ENCODE data around the gene GPR152.
A peak's percentile ranks its signal among the peaks of the same experiment; 100 is the strongest.
"Not testable (repeated sequence)": the region's sequence is repeated elsewhere in the genome, so short reads cannot be mapped to it uniquely, and the experiment has no call there.

The GPR152 gene

DNA sequence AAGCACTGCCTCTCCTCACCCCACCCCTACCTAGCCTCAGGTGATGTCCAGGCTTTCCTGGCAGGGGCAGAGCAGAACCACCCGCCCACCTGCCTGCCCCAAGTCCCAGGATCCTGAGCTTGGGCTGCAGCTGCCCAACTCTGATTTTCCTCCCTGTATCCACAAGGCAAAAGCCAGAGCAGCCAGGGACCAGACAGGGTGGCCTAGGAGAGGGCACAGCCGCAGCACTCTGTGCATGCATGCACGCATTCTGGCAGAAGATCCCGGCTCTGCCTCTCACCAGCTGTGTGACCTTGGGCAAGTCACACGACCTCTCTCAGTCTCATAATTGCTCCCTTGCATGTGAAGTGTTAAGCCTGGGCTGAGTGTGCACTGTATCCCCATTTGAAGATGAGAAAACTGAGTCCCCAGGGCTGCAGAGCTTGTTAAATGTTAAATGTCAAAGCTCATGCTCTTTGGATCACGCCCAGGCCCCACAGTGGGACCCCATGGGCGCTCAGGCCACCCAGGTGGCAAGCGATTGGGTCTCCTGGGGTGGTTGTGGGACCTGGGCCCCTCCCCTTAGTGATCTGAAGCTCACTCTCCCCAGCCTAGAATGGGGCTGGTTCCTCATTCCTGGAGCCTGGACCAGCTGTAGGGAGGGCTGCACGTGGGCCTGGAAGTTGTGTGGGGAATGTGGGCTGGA is 39.9 kb downstream of the GPR152 start:
- DNase-seq (ENCODE audit: extremely low read depth in 1 of 2, low read depth in 1 of 2), result no peak

GRCh38 chr11:67411785-67412152 is 40.8 kb downstream of the GPR152 start:
- no peak for DNase-seq (ENCODE audit: extremely low read depth in 1 of 2, low read depth in 1 of 2)

DNA sequence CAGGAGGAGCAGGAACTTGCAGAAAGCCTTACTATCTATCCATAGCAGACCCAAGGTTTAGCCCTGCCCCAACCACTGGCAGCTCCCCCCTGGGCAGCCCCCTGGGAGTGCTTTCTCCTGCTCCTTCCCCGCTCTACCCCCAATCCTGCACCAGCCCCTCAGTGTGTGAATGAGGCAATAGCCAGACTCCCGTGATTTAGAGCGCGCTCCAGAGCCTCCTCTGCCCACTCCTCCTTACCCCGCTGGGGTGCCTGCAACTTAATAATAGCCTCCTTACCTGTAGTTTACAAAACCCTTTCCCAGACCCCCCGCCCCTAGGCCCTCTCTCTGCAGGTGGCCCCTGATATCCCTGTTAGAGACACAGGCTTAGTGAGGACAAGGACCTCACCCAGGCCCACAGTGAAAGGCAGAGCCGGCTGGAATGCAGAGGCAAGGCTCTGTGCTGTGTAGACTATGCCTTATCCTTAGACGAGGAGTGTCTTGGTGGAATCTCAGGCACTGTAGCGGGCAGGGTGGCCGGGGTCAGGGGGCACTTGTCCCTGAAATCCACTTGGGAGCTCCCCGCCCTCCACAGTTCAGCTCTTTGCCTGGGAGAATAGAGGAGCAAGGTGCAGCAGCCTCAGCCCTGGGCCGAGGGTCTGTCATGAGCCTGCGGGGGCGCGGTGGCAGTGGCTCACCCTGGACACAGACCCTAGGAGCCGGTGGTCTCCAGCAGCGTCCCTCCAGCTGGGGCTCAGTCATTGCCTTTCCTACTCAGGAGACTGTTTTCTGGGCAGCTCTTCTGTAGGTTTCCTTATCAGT is 41.3 kb downstream of the GPR152 start:
- DNase-seq (ENCODE audit: extremely low read depth in 1 of 2, low read depth in 1 of 2), result no peak

- DNase-seq (ENCODE audit: extremely low read depth in 1 of 2, low read depth in 1 of 2), result no peak
Observed at GRCh38 chr11:67410369-67410831, 42.1 kb downstream of the GPR152 start.

DNA sequence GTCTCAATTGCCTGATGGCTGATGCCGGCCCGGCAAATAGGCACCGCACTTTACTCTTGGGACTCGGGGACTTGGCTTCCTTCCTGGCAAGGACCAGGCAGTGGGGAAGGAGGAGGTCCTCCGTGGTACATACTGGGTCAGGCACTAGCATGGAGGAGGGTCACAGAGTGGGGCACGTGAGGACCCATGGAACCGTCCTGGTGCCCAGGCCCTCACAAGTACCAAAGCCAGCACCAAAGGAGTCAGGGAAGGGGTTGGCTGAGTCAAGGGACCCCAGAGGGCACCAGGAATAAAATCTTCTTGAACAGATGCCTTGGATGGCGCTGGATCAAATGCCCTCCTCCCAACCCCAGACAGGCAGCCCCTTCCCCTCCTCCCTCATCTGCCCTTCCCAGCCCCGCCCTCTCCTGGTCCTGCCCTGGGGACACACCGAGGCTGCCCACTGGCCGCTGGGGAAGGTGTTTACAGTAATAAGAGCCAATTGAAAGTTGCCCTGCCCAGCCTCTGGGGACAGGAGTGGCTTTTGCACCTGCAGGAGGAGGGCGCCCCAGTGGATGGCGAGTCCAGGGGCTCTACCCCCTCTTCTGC is 42.7 kb downstream of the GPR152 start:
- no peak for DNase-seq (ENCODE audit: extremely low read depth in 1 of 2, low read depth in 1 of 2)

- peak in 1 of 2 donors; percentile 67 for DNase-seq (ENCODE audit: extremely low read depth in 1 of 2, low read depth in 1 of 2)
Observed at GRCh38 chr11:67409261-67409666, 43.3 kb downstream of the GPR152 start.

DNA sequence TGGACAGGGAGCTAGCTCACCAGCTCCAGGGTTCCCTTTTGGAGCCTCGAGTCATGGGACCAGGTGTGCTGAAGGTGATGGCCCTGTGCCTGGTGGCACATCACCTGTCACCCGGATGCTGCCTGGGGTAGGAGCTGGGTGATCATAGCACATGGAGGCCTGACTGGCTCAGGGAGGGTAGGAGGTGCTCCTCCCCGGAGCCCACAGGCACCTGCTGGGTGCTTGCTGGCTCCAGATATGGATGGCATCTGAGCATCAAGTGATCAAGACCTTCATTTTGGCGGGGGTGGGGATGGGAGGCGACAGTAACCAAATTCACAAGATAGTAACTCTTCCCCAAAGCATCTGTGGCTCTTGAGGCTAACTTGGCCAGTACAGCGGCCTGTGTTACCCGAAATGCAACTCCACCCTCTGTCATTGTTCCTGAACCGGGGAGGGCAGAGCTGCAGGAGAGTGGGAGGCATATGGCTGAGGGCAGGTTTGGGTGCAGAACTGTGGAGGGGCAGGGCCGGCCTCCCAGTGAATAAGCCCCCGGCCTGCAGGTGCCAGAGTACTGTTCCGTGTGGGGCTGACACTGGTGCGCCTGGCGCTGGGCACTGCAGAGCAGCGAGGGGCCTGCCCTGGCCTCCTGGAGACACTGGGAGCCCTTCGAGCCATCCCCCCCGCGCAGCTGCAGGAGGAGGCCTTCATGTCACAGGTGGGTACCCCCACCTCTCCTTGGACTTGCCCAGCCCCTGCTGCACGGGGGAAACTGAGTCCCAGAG is 43.9 kb downstream of the GPR152 start:
- no peak for DNase-seq (ENCODE audit: extremely low read depth in 1 of 2, low read depth in 1 of 2)

DNA sequence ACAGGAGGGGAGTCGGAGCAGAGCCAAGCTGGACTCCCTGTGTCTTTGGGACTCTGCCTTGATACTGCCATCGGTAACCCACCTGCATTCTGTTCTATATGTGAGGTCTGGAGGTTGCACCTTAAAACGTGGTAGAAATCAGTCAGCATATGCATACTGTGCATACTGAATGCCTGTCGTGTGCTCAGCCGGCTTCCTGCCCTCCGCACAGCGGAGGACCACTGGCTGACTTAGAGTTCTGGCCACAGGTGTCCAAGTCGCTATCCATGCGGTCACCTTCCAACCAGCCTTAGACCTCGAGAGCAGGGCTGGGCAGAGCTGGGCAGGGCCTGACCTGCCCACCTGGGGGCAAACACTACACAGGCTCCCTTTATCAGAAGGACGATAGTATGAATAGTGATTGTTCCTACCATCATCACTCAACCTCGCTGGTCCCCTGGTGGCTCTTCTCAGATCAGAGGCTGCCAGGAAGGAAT is 44.8 kb downstream of the GPR152 start:
- DNase-seq (ENCODE audit: extremely low read depth in 1 of 2, low read depth in 1 of 2), result no peak

DNA sequence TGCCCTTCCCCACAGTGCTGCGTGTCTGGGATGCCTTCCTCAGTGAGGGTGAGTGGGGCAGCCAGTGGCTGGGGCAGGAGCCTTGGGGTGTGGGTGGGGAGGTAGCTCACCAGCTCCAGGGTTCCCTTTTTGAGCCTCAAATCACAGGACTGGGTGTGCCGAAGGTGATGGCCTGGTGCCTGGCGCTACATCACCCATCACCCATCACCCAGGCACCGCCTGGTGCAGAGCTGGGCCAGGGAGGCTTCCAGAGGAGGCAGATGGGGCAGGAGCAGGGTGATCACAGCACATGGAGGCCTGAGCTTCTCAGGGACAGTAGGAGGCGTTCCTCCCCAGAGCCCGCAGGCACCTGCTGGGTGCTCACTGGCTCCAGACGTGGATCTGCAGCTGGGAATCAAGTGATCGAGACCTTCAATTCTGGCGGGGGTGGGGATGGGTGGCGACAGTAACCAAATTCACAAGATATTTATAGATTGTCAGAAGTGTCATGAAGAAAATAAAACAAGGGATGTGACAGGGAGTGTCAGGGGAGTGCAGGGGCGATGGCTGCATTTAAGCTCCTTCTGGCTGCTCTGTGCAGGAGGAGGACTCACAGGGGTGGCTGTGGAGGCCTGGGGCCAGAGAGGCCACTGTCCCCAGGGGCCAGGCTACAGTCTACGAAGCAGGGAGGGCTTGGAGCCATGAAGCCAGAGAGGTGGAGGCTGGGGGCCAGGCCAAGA is 45.4 kb downstream of the GPR152 start:
- no peak for DNase-seq (ENCODE audit: extremely low read depth in 1 of 2, low read depth in 1 of 2)

DNA sequence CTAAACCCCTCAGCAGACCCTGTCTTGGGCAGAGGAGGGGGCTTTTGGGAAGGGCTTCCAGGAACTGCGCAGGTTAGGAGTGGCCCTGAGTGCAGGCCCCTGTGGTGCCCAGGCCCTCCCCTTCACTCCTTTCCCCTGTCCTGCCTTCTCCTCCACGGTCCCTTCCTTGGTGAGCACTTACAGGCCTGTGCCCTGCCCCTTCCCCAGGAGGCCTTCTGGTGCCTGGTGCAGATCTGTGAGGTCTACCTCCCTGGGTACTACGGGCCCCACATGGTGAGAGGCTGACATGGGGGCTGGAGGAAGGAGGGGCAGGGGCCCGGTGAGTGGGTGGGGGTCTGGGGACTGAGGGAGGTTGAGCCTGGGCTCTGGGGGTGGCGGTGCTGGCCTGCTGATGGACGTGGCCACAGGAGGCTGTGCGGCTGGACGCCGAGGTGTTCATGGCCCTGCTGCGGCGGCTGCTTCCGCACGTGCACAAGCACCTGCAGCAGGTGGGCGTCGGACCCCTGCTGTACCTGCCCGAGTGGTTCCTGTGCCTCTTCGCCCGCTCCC is 46.0 kb downstream of the GPR152 start:
- DNase-seq (ENCODE audit: extremely low read depth in 1 of 2, low read depth in 1 of 2), result no peak

DNA sequence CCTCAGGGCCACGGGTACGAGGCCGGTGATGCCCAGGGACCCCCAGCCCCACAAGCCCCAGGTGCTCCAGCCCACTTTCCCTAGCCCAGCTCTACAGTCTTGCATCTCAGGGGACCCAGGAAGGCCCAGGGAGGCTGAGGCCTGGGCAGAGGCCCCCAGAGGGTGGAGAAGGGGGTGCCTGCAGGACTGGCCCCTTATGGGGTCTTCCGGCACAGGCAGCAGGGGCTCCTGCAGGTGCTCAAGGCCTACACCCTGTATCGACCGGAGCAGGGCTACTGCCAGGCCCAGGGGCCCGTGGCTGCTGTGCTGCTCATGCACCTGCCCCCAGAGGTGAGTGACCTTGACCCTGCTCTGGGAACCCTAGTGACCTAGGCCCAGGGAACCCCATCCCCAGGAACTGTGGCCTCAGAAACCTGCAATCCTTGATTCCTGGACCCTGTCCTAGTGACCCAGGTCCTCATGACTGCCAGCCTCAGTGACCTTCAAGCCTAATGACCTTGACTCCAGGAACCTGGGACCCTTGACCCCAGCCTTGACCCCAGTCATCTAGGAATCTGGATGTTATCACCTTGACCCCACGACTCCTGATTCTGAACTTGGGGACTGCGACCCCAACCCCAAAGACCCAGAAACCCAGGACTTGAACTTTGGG is 46.7 kb downstream of the GPR152 start:
- DNase-seq (ENCODE audit: extremely low read depth in 1 of 2, low read depth in 1 of 2), result no peak

DNA sequence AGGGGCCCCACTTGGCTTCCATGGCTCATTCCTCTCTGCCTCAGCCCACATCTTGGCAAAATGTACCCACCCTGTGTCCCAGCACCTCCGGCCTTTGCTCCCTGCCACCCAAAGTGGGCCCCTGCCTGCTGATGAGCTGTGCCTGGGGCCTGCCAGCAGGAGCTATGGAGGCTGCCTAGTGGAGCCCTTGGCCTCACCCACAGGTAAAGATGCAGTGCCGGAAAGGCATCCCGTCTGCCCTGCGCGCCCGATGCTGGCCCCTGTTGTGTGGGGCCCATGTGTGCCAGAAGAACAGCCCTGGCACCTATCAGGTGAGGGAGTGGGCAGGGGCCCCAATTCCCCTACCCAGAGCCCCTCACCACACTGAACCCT is 47.3 kb downstream of the GPR152 start:
- no peak for DNase-seq (ENCODE audit: extremely low read depth in 1 of 2, low read depth in 1 of 2)

- DNase-seq (ENCODE audit: extremely low read depth in 1 of 2, low read depth in 1 of 2), result no peak
Observed at GRCh38 chr11:67404515-67405195, 47.9 kb downstream of the GPR152 start.

DNA sequence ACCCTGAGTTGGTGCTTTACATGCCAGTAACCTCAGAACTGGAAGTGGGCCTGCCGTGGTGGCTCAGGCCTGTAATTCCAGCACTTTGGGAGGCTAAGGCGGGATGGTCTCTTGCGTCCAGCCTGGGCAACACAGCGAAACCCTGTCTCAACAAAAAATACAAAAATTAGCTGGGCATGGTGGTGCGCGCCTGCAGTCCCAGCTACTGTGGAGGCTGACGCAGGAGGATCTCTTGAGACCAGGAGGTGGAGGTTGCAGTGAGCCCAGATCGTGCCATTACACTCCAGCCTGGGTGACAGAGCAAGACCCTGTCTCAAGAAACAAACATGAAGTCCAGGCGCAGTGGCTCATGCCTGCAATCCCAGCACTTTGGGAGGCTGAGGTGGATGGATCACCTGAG is 49.4 kb downstream of the GPR152 start:
- not testable (repeated sequence) for DNase-seq (ENCODE audit: extremely low read depth in 1 of 2, low read depth in 1 of 2)

DNA sequence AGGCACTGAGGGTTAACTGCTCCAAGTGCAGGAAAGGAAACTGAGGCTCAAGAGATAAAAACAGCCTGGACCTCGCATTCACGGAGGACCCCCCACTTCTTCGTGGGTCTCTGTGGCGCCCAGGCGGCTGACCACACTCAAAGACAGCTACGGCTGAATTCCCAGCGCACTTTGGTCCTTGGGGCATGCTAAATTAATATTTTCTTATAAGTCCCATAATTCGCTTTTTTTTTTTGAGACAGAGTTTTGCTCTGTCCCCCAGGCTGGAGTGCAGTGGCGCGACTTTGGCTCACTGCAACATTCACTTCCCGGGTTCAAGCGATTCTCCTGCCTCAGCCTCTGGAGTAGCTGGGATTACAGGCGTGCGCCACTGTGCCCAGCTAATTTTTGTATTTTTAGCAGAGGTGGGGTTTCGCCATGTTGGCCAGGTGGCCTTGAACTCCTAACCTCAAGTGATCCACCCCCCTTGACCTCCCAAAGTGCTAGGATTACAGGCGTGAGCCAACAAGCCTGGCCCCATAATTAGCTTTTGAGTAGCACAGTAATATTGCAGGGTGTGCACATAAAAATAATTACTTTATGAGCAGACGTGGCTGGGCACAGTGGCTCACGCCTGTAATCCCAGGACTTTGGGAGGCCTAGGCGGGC is 50.2 kb downstream of the GPR152 start:
- DNase-seq (ENCODE audit: extremely low read depth in 1 of 2, low read depth in 1 of 2), result not testable (repeated sequence)

GRCh38 chr11:67401495-67402191 is 50.9 kb downstream of the GPR152 start, which contains the start of gene PPP1CA:
Gene PPP1CA, minus strand, starts transcription at chr11:67401858. Its CDS starts 76 bp downstream, at chr11:67401782.
- peak; percentile 79 to 85 for DNase-seq (ENCODE audit: extremely low read depth in 1 of 2, low read depth in 1 of 2)
